Upper lobe of left lung (tissue), 4 donors: ENCODE data around the gene CD99L2.

Source experiments
- CTCF ChIP-seq, 6 experiments: fragments of 450-650 bp in 4 of 6; fragments of 200-600 bp in 2 of 6; sonication (generic) in 2 of 6; IDR thresholded peaks; one replicate each; pipeline ENCODE4 v1.5.1; 2016 to 2019; ENCODE audit warnings: antibody characterized with exemption in 6 of 6
- POLR2AphosphoS5 ChIP-seq, 2 donors: sonication (generic); formaldehyde crosslinking; IDR thresholded peaks; one replicate each; pipeline ENCODE4 v1.5.1; 2017; ENCODE audit warnings: antibody characterized with exemption in 2 of 2

GRCh38 chrX:150856101-150856500 is 42.4 kb downstream of the CD99L2 start:
- TF ChIP-seq CTCF (IDR thresholded peaks at IDR 0.05) (no peak), POLR2AphosphoS5 (IDR thresholded peaks at IDR 0.05) (no peak)
